Spleen (tissue), 11 donors: Measurements from ENCODE around the gene DTNA. TPM values are rescaled to one million over a fixed set of nuclear protein-coding genes. Genes with fewer than 3 reads are reported as not detected.

ENCODE experiments used
- DNase-seq: peaks from one replicate; pipeline ENCODE4 v3.0.0-alpha.2; 2020
- H3K27ac ChIP-seq, 8 donors: fragments of 200-600 bp; sonication (generic) in 7 of 8; 1 replicate in 4 of 8; 2 replicates in 4 of 8; pipeline versions ENCODE4 v1.5.0 to v1.8.0; 2016 to 2021; ENCODE audit warnings: inconsistent platforms in 4 of 8, mild to moderate bottlenecking in 4 of 8, moderate library complexity in 1 of 8
- H3K27me3 ChIP-seq, 7 donors: fragments of 200-600 bp; sonication (generic) in 6 of 7; replicated peaks in 1 of 7; 1 replicate in 4 of 7; 2 replicates in 3 of 7; pipeline versions ENCODE4 v1.5.0 to v1.8.0; 2016 to 2021; ENCODE audit warnings: inconsistent platforms in 3 of 7, mild to moderate bottlenecking in 1 of 7
- H3K36me3 ChIP-seq, 6 donors: fragments of 200-600 bp; sonication (generic) in 5 of 6; 1 replicate in 4 of 6; 2 replicates in 2 of 6; pipeline versions ENCODE4 v1.5.0 to v1.8.0; 2016 to 2021; ENCODE audit warnings: inconsistent platforms in 2 of 6
- H3K4me1 ChIP-seq, 6 donors: fragments of 200-600 bp; sonication (generic) in 5 of 6; 1 replicate in 3 of 6; 2 replicates in 3 of 6; pipeline versions ENCODE4 v1.5.0 to v1.8.0; 2016 to 2021; ENCODE audit warnings: inconsistent platforms in 3 of 6
- H3K4me3 ChIP-seq, 8 donors: fragments of 200-600 bp; sonication (generic) in 7 of 8; 1 replicate in 4 of 8; 2 replicates in 4 of 8; pipeline versions ENCODE4 v1.5.0 to v1.8.0; 2016 to 2021; ENCODE audit warnings: inconsistent platforms in 4 of 8, mild to moderate bottlenecking in 4 of 8, moderate library complexity in 2 of 8
- H3K9me3 ChIP-seq, 8 donors: fragments of 200-600 bp; sonication (generic) in 7 of 8; 1 replicate in 4 of 8; 2 replicates in 4 of 8; pipeline versions ENCODE4 v1.5.0 to v1.8.0; 2016 to 2021; ENCODE audit warnings: inconsistent platforms in 4 of 8
- CTCF ChIP-seq, 11 experiments: fragments of 200-600 bp in 7 of 11; fragments of 450-650 bp in 4 of 11; sonication (generic) in 4 of 11; IDR thresholded peaks in 8 of 11; conservative IDR thresholded peaks in 3 of 11; 1 replicate in 7 of 11; 2 replicates in 4 of 11; pipeline versions ENCODE4 v1.4.0 to v1.8.0; 2016 to 2021; ENCODE audit warnings: antibody characterized with exemption in 11 of 11, inconsistent platforms in 4 of 11, mild to moderate bottlenecking in 1 of 11
- POLR2A ChIP-seq, 3 donors: fragments of 450-650 bp; IDR thresholded peaks; one replicate each; pipeline ENCODE4 v1.5.1; 2017; ENCODE audit warnings: antibody characterized with exemption in 3 of 3, mild to moderate bottlenecking in 1 of 3
- POLR2AphosphoS5 ChIP-seq, 3 donors: sonication (generic); formaldehyde crosslinking; IDR thresholded peaks; one replicate each; pipeline ENCODE4 v1.5.1; 2017; ENCODE audit warnings: antibody characterized with exemption in 3 of 3
- WGBS, 5 donors: extraction: QIAGEN DNeasy Blood & Tissue Kit in 3 of 5; methylation state at CpG; one replicate each; pipeline versions ENCODE4 v1.1.5 to v1.1.7; 2013 to 2018; 5-methylcytosine and 5-hydroxymethylcytosine counted together
- intact Hi-C: fragments of 100-400 bp; cut with DNase I; formaldehyde crosslinking; loops from one replicate; pipeline ENCODE4 v1.15.0; 2023; ENCODE audit warnings: low total_unique reads
- polyA plus RNA-seq, 3 donors: library from polyadenylated mRNA; stranded (reverse); fragments of 200-250 nt; gene quantifications; one replicate each; pipeline ENCODE4 v1.2.1, GENCODE V29; 2013
- total RNA-seq, 7 donors: library from RNA; depleted of rRNA in 3 of 7; stranded (reverse); fragments of >200 nt in 3 of 7; fragmentation: NEBNext Ultra II Directional in 4 of 7; extraction: Animal tissue kit (Norgen Biotek cat#: 25700) in 4 of 7; gene quantifications; one replicate each; pipeline versions ENCODE4 v1.1.0 to v1.2.1, GENCODE V29; 2016 to 2021
- donor health status: healthy with polysubstance abuse.
- donor health status: DM: no; HTN: no; CAD: no; lungs with moderate emphysema.
- donor health status: DM: no; HTN: no; CAD: no.
- donor health status: Bipolar disorder and iron deficiency.
- donor health status: healthy.
- donor health status: DM: no; HTN: no; CAD: no.
- donor health status: DM: yes; HTN: yes; CAD: no.

Gene DTNA
- total and polyA plus RNA-seq, 10 donors: 3.0 to 29.2 (median 14.2) TPM

- Histone ChIP-seq H3K36me3 (peaks cover 0 to 5% (median 0%) of the 10 kb centered on the region in 6 donors), H3K9me3 (no peaks in the 10 kb centered on the region), H3K27ac (no peak overlapping the region), H3K27me3 (no peaks in the 10 kb centered on the region), H3K4me3 (no peak overlapping the region), H3K4me1 (no peaks in the 10 kb centered on the region)
- no peak for TF ChIP-seq CTCF (IDR thresholded peaks at IDR 0.05 in 8 of 11, conservative IDR thresholded peaks at IDR 0.05 in 3 of 11)
- TF ChIP-seq POLR2AphosphoS5 (IDR thresholded peaks at IDR 0.05): no peak
- no peak for TF ChIP-seq POLR2A (IDR thresholded peaks at IDR 0.05)
- intact Hi-C loops: no loop called here
- DNase-seq: no peak
- WGBS, 5 donors: 68 to 76% (median 70%) methylated on average over 2 of the region's 2 CpGs
Observed at GRCh38 chr18:34866310-34866709, 156.2 kb downstream of the DTNA start.

- Histone ChIP-seq H3K4me3 (no peak overlapping the region), H3K27me3 (no peaks in the 10 kb centered on the region), H3K36me3 (peaks cover 0 to 5% (median 0%) of the 10 kb centered on the region in 6 donors), H3K27ac (no peak overlapping the region), H3K9me3 (no peaks in the 10 kb centered on the region), H3K4me1 (no peaks in the 10 kb centered on the region)
- TF ChIP-seq CTCF (IDR thresholded peaks at IDR 0.05 in 8 of 11, conservative IDR thresholded peaks at IDR 0.05 in 3 of 11) (peak in 1 of 11 experiments; percentile 29), POLR2AphosphoS5 (IDR thresholded peaks at IDR 0.05) (no peak)
- no peak for DNase-seq
- intact Hi-C loops: no loop called here
- 56 to 82% (median 76%) methylated on average over 4 of the region's 4 CpGs for WGBS, 5 donors
Observed at GRCh38 chr18:34866739-34867138, 156.6 kb downstream of the DTNA start.

- TF ChIP-seq POLR2AphosphoS5 (IDR thresholded peaks at IDR 0.05) (no peak), CTCF (IDR thresholded peaks at IDR 0.05 in 8 of 11, conservative IDR thresholded peaks at IDR 0.05 in 3 of 11) (no peak), POLR2A (IDR thresholded peaks at IDR 0.05) (no peak)
- Histone ChIP-seq H3K36me3 (peaks cover 0 to 5% (median 0%) of the 10 kb centered on the region in 6 donors), H3K9me3 (no peaks in the 10 kb centered on the region), H3K27ac (no peak overlapping the region), H3K4me1 (no peaks in the 10 kb centered on the region), H3K27me3 (no peaks in the 10 kb centered on the region), H3K4me3 (no peak overlapping the region)
- intact Hi-C loops: no loop called here
- DNase-seq: no peak
- WGBS, 5 donors: 69 to 84% (median 74%) methylated on average over 7 of the region's 7 CpGs
Observed at GRCh38 chr18:34867520-34867919, 157.4 kb downstream of the DTNA start.

GRCh38 chr18:34870555-34871310 lies 160.6 kb downstream of the DTNA start:
- Histone ChIP-seq H3K4me3 (no peak overlapping the region), H3K36me3 (no peaks in the 10 kb centered on the region), H3K4me1 (no peaks in the 10 kb centered on the region), H3K27me3 (no peaks in the 10 kb centered on the region), H3K27ac (no peak overlapping the region), H3K9me3 (no peaks in the 10 kb centered on the region)
- DNase-seq: no peak
- TF ChIP-seq POLR2A (IDR thresholded peaks at IDR 0.05) (no peak), CTCF (IDR thresholded peaks at IDR 0.05 in 8 of 11, conservative IDR thresholded peaks at IDR 0.05 in 3 of 11) (no peak), POLR2AphosphoS5 (IDR thresholded peaks at IDR 0.05) (no peak)
- intact Hi-C loops: no loop called here
- WGBS, 5 donors: 89 to 94% (median 91%) methylated on average over 5 of the region's 5 CpGs
